LNCaP clone FGC (cell line): ENCODE results near the gene DNAH12.
"Not testable (repeated sequence)": the region's sequence is repeated elsewhere in the genome, so short reads cannot be mapped to it uniquely, and the experiment has no call there.

Experiments used
- DNase-seq: peaks from one replicate; pipeline ENCODE4 v3.0.0-alpha.2; 2011; ENCODE audit warnings: low read depth
- H3K4me3 ChIP-seq: 2 replicates; pipeline ENCODE4 v1.5.1; 2011; ENCODE audit warnings: mild to moderate bottlenecking, low read depth, low read length, control low read depth
- TF ChIP-seq, protein P1 (sequence below): IDR thresholded peaks from 2 replicates; pipeline ENCODE4 v1.5.1; 2012; ENCODE audit warnings: mild to moderate bottlenecking; ENCODE audit not compliant: control insufficient read depth, insufficient read depth; ENCODE audit errors: extremely low read depth

Gene DNAH12

DNA sequence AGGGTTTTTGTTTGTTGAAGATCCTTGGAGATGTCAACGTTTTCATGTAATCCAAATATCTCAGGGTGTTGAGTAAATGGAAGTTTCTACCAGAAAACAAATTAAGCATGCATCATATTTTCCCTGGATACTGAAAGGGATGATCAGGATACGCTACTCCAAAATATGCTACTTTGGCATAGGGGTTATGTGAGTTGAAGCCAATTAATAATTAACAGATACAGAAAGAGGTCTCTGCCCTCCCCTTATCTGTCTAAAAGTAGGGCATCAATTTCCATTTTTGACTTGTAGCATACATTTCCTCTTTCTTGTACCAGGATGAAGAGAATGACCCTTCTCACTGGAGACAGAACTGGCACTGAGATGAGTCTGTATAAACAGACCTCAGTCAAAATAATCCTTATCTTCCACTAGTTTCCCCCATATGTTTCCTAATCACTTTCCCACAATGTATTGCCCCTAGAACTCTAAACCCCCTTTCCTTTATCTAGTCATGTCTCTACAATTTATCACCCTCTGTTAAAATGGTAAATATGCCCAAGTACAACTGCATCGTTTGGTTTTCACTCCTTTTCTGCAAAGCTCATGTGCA, 234.3 kb downstream of the DNAH12 start:
- no peak for DNase-seq
- H3K4me3 ChIP-seq = no peak overlapping the region
- TF ChIP-seq, protein P1, sequence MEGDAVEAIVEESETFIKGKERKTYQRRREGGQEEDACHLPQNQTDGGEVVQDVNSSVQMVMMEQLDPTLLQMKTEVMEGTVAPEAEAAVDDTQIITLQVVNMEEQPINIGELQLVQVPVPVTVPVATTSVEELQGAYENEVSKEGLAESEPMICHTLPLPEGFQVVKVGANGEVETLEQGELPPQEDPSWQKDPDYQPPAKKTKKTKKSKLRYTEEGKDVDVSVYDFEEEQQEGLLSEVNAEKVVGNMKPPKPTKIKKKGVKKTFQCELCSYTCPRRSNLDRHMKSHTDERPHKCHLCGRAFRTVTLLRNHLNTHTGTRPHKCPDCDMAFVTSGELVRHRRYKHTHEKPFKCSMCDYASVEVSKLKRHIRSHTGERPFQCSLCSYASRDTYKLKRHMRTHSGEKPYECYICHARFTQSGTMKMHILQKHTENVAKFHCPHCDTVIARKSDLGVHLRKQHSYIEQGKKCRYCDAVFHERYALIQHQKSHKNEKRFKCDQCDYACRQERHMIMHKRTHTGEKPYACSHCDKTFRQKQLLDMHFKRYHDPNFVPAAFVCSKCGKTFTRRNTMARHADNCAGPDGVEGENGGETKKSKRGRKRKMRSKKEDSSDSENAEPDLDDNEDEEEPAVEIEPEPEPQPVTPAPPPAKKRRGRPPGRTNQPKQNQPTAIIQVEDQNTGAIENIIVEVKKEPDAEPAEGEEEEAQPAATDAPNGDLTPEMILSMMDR = no peak

DNA sequence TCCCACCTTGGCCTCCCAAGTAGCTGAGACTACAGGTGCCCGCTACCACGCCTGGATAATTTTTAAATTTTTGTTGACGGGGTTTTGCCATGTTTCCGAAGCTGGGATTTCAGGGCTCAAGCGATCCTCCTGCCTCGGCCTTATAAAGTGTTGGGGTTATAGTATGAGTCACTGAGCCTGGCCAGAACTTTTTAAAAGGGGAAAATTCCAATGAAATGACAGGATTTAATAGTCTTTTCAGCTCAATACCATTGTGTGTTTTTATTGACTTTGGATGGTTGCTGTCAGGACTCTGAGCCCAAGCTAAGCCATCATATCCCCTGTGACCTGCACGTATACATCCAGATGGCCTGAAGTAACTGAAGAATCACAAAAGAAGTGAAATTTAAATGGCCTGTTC, 240.6 kb downstream of the DNAH12 start:
- not testable (repeated sequence) for H3K4me3 ChIP-seq, DNase-seq

DNA sequence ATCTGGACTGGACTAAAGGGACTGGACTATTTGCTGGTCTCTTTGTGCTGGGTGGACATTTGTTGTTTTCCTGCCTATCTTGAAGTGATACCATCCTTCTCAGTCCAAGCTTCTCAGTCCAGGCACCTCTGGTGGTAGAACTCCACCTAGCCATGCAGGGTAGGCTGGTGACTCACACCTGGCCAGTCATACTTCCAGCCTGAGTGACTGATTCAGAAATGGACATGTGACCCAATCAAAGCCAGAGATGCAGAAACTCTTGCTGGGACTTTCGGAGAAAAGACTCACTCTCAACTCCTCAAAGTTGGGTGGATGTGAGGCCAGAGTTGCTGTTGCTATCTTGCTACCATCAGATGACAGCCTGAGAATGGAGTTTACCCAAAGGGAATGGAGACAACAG, 246.1 kb downstream of the DNAH12 start:
- DNase-seq = no peak
- TF ChIP-seq, protein P1 = no peak
- H3K4me3 ChIP-seq = no peak overlapping the region

DNA sequence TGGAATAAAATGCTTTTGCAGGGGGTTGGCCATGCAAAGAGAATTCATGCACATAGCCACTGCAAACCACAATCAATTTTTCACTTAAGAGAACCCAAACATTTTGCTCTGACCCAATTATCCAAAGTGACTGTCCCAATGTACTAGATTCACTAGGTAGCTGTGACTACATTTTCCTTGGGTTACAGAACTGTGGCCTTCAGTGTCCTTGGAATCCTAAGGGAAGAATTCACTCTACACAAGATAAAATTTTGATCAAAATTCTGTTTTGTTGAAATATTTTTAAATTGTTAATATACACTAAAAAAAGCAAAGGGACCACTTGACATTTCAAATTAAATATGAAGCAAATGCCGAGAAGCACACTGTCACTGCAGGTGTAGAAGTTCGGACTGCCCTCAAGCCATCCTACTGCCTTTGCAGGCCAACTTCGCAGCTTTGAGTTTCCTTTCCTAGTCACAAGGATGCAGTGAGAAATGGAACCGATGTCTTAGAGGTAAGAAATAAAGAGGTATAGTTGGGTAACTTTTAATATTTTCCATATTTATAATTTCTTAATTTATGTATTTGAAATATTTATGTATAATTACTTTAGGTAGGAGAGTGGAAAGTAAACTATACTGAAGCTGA, 251.1 kb downstream of the DNAH12 start:
- TF ChIP-seq, protein P1 = no peak
- DNase-seq = no peak
- H3K4me3 ChIP-seq = no peak overlapping the region

DNA sequence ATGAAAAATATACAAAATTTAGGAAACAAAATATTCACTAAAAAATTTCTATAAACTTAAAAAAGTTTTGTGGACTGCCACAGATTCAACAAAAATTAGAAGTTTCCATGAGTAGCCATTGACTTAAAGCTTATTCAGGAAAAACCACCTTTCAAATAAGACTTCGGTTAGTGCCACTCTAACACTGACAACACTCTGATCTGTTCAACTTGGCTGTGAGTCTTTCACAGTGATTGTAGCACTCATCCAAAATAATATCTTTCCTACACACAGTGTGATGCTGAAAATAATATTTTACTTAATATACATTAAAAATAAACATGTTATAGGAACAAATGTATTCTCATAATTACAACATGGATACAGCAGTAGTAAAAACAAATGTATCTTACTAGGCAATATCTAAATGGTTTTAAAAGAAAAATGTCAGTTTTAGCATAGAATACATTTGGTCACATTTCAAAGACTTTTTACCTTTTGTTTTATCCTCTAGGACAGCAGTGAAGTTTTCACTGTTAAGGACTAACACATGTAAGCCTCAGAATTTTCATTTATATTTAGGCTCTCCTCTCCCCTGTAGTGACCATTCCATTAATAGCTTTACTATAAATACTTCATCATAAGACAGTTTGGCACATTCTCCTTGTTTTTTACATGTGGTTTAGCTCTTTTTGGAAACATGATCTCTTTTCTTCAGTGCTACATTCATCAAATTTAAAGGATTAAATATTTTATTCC, 251.8 kb downstream of the DNAH12 start, which contains the start of gene ASB14:
Gene ASB14, minus strand, starts transcription at position 527 of the 738 bp plus-strand sequence. CDS start 652 bp downstream, outside the sequence.
- H3K4me3 ChIP-seq = no peak within 1 kb of the TSS
- TF ChIP-seq, protein P1 = no peak
- DNase-seq = no peak

DNA sequence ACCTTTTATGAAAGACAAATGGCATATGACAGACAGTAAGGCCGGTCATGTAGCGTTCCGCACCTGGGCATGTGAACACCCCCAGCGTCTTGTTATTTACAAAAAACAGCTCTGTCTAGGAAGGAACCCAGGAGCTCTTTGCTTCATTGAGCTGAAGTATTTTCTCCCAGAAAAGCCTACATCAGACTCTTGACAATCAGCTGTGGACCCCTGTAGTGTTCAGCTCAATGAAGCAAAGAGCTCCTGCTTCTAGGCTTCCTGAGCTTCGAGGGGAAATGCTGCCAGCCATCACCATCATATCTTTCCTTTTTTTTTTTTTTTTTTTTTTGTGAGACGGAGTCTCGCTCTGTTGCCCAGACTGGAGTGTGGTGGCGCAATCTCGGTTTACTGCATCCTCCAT, 255.7 kb downstream of the DNAH12 start:
- no peak for DNase-seq
- no peak overlapping the region for H3K4me3 ChIP-seq
- TF ChIP-seq, protein P1 = no peak

DNA sequence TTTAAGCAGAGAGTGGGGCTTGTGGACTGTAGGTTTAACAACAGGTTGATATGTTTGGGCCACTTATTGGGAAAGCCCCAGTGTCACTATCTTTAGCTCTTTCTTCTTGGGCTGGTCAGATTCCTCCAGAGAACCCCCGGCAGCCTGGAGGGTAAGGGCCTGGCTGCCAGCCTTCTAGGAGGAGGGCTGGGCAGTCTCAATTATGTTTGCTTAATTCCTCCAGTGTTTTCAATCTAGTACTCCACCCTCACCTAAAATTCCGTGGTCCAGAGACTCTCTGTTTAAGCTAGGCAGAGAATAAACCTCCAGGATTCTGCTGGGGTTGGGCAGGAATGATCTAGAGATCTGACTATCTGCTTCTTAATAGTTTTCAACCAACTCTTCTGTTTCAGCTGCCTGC, 256.9 kb downstream of the DNAH12 start:
- no peak for DNase-seq
- no peak overlapping the region for H3K4me3 ChIP-seq
- TF ChIP-seq, protein P1 = no peak
